ENCODE results near the gene SCUBE1.

DNA sequence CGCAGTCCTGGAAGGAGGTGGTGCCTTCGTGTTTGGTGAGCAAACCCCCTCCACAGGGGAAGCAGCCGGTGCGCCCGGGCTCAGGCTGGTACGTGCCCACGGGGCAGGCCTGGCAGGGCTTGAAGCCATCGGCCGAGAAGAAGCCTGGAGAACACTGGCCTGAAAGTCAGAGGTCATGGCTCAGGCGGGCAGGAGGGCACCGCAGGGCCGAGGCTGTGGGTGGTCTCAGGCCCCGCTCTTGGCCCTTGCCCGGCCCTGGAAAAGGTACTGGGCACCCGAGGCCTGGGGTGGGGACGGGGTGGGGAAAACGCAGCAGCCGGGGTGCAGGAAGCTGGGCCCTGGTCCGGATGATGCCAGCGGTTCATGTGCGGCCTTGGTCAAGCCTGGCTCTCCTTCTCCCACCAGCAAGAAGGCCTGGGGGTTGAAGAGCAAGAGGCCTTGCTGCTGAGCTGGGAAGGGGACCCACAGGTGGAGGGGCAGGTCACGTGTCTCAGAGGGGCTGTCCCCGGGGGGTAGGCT is 130.7 kb downstream of the SCUBE1 start:
- TF ChIP-seq, protein P1, sequence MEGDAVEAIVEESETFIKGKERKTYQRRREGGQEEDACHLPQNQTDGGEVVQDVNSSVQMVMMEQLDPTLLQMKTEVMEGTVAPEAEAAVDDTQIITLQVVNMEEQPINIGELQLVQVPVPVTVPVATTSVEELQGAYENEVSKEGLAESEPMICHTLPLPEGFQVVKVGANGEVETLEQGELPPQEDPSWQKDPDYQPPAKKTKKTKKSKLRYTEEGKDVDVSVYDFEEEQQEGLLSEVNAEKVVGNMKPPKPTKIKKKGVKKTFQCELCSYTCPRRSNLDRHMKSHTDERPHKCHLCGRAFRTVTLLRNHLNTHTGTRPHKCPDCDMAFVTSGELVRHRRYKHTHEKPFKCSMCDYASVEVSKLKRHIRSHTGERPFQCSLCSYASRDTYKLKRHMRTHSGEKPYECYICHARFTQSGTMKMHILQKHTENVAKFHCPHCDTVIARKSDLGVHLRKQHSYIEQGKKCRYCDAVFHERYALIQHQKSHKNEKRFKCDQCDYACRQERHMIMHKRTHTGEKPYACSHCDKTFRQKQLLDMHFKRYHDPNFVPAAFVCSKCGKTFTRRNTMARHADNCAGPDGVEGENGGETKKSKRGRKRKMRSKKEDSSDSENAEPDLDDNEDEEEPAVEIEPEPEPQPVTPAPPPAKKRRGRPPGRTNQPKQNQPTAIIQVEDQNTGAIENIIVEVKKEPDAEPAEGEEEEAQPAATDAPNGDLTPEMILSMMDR (conservative IDR thresholded peaks at IDR 0.05): no peak
- TF ChIP-seq EZH2 (IDR thresholded peaks at IDR 0.05; ENCODE audit: low read depth): no peak

Measured in PC-9 (cell line).